ENCODE measurements around the gene CTAGE1. TPM values are rescaled to one million over a fixed set of nuclear protein-coding genes. Genes with fewer than 3 reads are reported as not detected.
A peak's percentile ranks its signal among the peaks of the same experiment; 100 is the strongest.

Gene CTAGE1
- total RNA-seq, 2 donors from 2014 or later: not detected

- H3K4me1 ChIP-seq (ENCODE audit: control insufficient read depth in 1 of 2, low read depth in 2 of 2): peaks cover 11 to 32% of the 10 kb centered on the region in 2 donors
- no peaks in the 10 kb centered on the region for H3K9me3 ChIP-seq
- H3K4me3 ChIP-seq: no peak overlapping the region
- ATAC-seq (ENCODE audit: insufficient number of reproducible peaks, low FRiP score, low read depth): peak; percentile 21
- DNase-seq (ENCODE audit: low spot score): peak; percentile 19
- no peaks in the 10 kb centered on the region for H3K36me3 ChIP-seq
- no peaks in the 10 kb centered on the region for H3K27me3 ChIP-seq (replicated peaks; ENCODE audit: insufficient read depth)
- H3K27ac ChIP-seq: peak overlapping the region; percentile 0 to 65
- no peak for TF ChIP-seq CTCF (IDR thresholded peaks at IDR 0.05)
Observed at GRCh38 chr18:22391407-22392345, 26.0 kb downstream of the CTAGE1 start.

- Histone ChIP-seq H3K27me3 (replicated peaks; ENCODE audit: insufficient read depth) (no peaks in the 10 kb centered on the region), H3K9me3 (no peaks in the 10 kb centered on the region), H3K36me3 (no peaks in the 10 kb centered on the region), H3K4me1 (ENCODE audit: control insufficient read depth in 1 of 2, low read depth in 2 of 2) (peaks cover 11 to 39% of the 10 kb centered on the region in 2 donors), H3K27ac (peak overlapping the region in 1 of 2 donors; percentile 52), H3K4me3 (no peak overlapping the region)
- ATAC-seq (ENCODE audit: insufficient number of reproducible peaks, low FRiP score, low read depth) (no peak), DNase-seq (ENCODE audit: low spot score) (no peak)
- no peak for TF ChIP-seq CTCF (IDR thresholded peaks at IDR 0.05)
Observed at GRCh38 chr18:22387787-22388186, 29.9 kb downstream of the CTAGE1 start.

GRCh38 chr18:22387364-22387763, 30.4 kb downstream of the CTAGE1 start:
- no peak for TF ChIP-seq CTCF (IDR thresholded peaks at IDR 0.05)
- H3K27me3 ChIP-seq (replicated peaks; ENCODE audit: insufficient read depth): no peaks in the 10 kb centered on the region
- DNase-seq (ENCODE audit: low spot score) (no peak), ATAC-seq (ENCODE audit: insufficient number of reproducible peaks, low FRiP score, low read depth) (no peak)
- no peaks in the 10 kb centered on the region for H3K9me3 ChIP-seq
- H3K4me3 ChIP-seq: no peak overlapping the region
- peak overlapping the region in 1 of 2 donors; percentile 52 for H3K27ac ChIP-seq
- H3K36me3 ChIP-seq: no peaks in the 10 kb centered on the region
- H3K4me1 ChIP-seq (ENCODE audit: control insufficient read depth in 1 of 2, low read depth in 2 of 2): peaks cover 11 to 39% of the 10 kb centered on the region in 2 donors

GRCh38 chr18:22385718-22386117, 32.0 kb downstream of the CTAGE1 start:
- Histone ChIP-seq H3K27ac (no peak overlapping the region), H3K9me3 (no peaks in the 10 kb centered on the region), H3K36me3 (no peaks in the 10 kb centered on the region), H3K27me3 (replicated peaks; ENCODE audit: insufficient read depth) (no peaks in the 10 kb centered on the region), H3K4me3 (no peak overlapping the region), H3K4me1 (ENCODE audit: control insufficient read depth in 1 of 2, low read depth in 2 of 2) (peaks cover 0 to 26% of the 10 kb centered on the region in 2 donors)
- ATAC-seq (ENCODE audit: insufficient number of reproducible peaks, low FRiP score, low read depth): no peak
- no peak for TF ChIP-seq CTCF (IDR thresholded peaks at IDR 0.05)
- DNase-seq (ENCODE audit: low spot score): no peak

- peak; percentile 57 for TF ChIP-seq CTCF (IDR thresholded peaks at IDR 0.05)
- Histone ChIP-seq H3K27ac (no peak overlapping the region), H3K27me3 (replicated peaks; ENCODE audit: insufficient read depth) (no peaks in the 10 kb centered on the region), H3K9me3 (no peaks in the 10 kb centered on the region), H3K36me3 (no peaks in the 10 kb centered on the region), H3K4me3 (no peak overlapping the region), H3K4me1 (ENCODE audit: control insufficient read depth in 1 of 2, low read depth in 2 of 2) (peaks cover 0 to 4% of the 10 kb centered on the region in 2 donors)
- DNase-seq (ENCODE audit: low spot score): no peak
- ATAC-seq (ENCODE audit: insufficient number of reproducible peaks, low FRiP score, low read depth): no peak
Observed at GRCh38 chr18:22378672-22379282, 38.9 kb downstream of the CTAGE1 start.

All from thoracic aorta (tissue), 2 donors.